Cardiac septum (tissue), 1 donor: ENCODE results near the gene TRAP1. TPM values are rescaled to one million over a fixed set of nuclear protein-coding genes. Genes with fewer than 3 reads are reported as not detected.
A peak's percentile ranks its signal among the peaks of the same experiment; 100 is the strongest.
"Not testable (repeated sequence)": the region's sequence is repeated elsewhere in the genome, so short reads cannot be mapped to it uniquely, and the experiment has no call there.

Source experiments
- DNase-seq: peaks from one replicate; pipeline ENCODE4 v3.0.0-alpha.2; 2020; ENCODE audit warnings: low spot score
- intact Hi-C: fragments of 100-400 bp; cut with DNase I; formaldehyde crosslinking; loops from one replicate; pipeline ENCODE4 v1.14.0; 2022
- total RNA-seq: library from RNA; stranded (reverse); fragmentation: NEBNext Ultra II Directional; extraction: Animal tissue kit (Norgen Biotek cat#: 25700); gene quantifications from one replicate; pipeline ENCODE4 v1.2.1, GENCODE V29; 2021
- donor health status: DM: no; HTN: no; CAD: no.

The TRAP1 gene
- total RNA-seq, 1 donor from 2014 or later, result 78.6 TPM

DNA sequence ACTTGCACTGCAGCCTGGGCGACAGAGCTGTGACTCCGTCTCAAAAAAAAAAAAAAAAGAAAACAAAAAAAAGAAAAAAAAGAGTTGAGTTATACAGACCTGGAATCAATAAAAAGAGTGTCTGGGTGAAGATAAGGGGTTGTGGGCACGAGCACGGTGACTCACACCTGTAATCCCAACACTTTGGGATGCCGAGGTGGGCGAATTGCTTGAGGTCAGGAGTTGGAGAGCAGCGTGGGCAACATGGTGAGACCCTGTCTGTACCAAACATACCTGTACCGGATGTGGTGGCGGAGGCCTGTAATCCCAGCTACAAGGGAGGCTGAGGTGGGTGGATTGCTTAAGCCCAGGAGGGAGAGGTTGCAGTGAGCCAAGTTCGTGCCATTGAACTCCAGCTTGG lies 1.3 kb upstream of the TRAP1 start:
- intact Hi-C loops, result loop anchor here (5.0 kb wide), 1 partner anchor 164 kb away; the partner anchor contains the start of gene CREBBP
- DNase-seq, result no peak

DNA sequence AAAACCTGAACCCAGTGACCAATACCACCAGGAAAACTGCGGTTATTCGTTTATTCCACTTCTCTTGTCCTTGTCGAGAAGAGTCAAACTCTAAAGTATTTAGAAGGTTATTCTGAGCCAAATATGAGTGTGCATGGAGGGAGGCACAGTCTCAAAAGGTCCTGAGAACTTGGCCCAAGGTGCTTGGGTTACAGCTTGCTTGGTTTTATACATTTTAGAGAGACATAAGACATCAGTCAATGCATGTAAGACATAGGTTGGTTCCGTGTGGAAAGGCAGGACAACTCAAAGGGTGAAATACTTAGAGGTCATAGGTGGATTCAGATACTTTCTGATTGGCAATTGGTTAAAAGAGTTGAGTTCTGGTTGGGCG lies 681 bp upstream of the TRAP1 start:
- DNase-seq, result no peak
- intact Hi-C loops, result loop anchor here (5.0 kb wide), 1 partner anchor 164 kb away; the partner anchor contains the start of gene CREBBP

DNA sequence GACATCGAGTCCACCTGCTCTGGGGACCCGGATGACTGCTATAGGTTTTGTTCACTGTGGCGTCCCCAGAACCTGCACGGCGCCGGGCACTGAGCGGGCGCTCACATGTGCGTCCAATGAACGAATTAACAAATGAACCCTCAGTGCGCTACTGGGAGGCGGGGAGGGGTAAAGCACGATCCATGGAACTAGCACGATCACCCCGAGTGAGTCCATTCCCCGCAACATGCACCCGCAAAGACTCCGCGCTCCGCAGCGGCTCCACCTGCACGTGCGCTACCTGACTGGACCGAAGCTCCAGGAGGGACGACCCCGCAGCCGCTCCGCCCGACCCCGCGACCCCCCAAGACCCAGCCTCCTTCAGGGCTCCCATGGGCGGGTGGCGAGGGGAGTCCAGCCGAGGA lies 491 bp downstream of the TRAP1 start:
- intact Hi-C loops, result loop anchor here (5.0 kb wide), 1 partner anchor 165 kb away; the partner anchor contains the start of gene CREBBP
- DNase-seq, result no peak

DNA sequence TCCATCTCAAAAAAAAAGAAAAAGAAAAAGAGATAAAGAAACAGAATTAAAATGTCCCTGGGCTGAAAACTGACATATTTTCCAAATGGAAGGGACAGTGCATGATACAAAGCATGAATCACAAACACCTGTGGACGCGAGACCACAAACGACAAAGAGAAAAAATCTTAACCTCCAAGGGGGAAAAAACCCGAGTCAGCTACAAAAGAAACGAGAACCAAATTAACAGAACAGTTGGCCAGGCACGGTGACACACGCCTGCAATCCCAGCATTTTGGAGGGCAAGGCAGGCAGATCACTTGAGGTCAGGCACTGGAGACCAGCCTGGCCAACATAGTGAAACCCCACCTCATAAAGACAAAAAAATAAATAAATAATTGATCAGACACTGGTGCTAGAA lies 1.9 kb downstream of the TRAP1 start:
- DNase-seq, result no peak
- intact Hi-C loops, result loop anchor here (5.0 kb wide), 1 partner anchor 167 kb away; the partner anchor contains the start of gene CREBBP

DNA sequence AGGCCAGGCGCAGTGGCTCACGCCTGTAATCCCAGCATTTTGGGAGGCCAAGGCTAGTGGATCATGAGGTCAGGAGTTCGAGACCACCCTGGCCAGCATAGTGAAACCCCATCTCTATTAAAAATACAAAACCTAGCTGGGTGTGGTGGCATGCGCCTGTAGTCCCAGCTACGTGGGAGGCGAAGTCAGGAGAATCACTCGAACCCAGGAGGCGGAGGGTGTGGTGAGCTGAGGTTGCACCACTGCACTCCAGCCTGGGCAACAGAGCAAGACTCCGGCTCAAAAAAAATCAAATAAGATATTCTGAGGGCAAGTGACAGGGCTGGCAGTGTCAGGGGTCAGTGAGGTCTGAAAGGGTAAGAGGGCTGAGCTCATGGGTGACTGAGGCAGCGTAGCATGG lies 2.9 kb downstream of the TRAP1 start:
- intact Hi-C loops, DNase-seq: not testable (repeated sequence)

DNA sequence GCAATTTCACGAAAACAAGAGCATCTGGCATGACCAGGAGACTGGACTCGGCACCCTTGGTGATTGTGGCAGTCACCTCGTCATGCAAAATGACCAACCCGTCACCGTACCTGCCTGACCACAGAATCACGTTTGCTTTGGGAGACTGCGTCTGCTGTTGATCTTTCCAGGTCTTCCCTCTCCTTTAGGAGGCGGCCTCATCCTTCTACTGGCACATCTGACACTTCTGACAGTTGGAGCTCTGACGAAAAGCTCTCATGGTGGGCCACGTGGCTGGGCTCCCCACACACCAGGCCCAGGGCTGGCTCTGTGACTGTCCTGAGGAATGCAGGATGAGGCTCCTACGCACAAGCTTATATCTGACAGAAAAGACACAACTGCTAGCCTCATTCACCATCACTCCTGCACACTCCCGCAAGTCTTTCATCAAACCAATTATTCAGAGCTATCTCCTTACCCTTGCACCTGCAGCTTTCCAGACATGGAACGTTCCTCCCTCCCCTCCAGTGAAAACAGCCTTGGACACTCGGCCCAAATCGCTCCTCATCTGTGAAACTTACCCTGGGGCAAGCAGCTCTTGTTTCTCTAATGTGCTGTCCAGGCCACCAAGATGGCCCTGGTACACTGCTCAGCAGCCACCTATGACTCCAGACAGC lies 3.6 kb downstream of the TRAP1 start:
- intact Hi-C loops, result no loop called here
- DNase-seq, result no peak

DNA sequence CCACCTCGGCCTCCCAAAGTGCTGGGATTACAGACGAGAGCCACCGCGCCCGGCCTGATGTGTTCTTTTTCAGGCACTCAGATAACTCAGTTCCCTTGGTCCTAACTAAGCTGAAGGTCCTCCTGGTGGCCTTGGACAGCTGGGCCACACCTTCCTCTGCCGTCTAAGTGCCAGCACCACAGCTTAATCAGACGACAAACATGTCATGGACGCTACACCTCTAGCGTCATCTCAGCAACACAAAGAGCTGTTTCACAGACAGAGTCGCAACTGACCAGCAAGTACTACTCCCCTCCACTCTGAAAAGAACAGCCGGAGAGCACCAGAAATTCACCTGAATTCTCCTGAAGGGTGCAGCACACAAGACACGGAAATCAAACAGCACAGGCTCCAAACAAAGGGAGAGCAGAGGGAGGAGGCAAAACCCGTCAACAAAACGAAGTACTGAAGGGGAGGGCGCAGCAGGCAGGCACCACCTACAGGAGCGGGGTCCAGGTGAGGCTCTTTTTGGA lies 4.4 kb downstream of the TRAP1 start:
- DNase-seq, result no peak
- intact Hi-C loops, result no loop called here

DNA sequence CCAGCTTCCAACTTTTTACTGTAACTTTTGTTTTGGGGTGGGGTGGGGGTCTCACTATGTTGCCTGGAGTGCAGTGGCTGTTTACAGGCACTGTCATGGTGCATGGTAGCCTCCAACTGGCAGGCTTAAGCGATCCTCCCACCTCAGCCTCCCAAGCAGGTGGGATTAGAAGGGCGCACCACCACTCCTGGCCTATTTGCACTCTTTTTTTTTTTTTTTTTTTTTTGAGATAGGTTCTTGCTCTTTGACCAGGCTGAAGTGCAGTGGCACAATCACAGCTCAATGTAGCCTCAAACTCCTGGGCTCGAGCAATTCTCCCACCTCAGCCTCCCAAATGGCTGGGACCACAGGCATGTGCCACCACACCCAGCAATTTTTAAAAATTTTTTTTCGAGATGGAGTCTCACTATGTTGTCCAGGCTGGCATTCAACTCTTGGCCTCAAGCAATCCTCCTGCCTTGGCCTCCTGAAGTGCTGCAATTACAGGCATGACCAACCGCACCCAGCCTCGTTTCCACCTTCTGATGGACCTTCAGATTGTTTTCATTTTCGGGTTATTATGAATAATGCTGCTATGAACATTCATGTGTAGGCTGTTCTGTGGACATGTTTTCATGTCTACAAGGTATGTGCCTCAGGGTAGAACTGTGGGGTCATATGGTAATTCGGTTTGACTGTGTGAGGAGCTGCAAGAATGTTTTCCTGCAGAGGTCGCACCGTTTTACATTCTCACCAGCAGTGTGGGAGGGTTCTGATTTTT lies 10.9 kb downstream of the TRAP1 start:
- intact Hi-C loops, result no loop called here
- DNase-seq, result no peak

DNA sequence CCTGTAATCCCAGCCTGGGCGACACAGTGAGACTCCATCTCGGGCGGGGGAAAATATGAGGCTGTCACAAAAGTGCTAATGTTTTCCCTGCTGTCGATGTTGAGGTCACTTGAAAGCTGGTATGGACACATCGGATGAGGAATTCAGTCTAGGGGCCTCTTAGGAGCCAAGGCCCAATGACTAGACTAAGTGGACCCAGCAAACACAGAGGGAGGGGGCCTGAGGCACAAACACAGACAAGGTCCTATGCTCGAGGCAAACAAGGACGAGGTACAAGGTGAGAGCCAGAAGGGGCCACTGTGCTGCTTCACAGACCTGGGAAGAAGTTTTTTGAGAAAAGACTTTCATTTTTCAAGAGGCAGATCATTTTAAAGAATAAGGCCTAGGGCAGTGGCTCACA lies 15.2 kb downstream of the TRAP1 start:
- intact Hi-C loops, result no loop called here

DNA sequence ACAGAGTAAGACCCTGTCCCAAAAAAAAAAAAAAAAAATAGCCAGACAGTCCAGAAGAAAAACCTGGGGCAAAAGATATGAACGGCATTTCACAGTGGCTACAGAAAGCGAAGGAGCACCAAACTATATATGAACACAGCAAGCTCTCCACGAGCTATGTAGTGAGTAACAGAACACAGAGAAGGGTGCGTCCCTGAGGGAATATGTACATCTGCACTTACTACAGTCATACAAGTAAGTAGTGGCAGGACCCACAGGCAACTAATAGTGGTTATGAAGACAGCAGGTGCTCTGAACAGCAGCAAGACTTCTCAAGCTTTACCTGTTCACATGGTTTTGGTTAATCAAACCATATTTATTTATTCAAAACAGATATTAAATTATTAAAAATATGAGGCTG lies 15.8 kb downstream of the TRAP1 start:
- no peak for DNase-seq
- intact Hi-C loops, result no loop called here

More for the DNA sequence above, 15.2 kb downstream of the TRAP1 start:
- no peak for DNase-seq

DNA sequence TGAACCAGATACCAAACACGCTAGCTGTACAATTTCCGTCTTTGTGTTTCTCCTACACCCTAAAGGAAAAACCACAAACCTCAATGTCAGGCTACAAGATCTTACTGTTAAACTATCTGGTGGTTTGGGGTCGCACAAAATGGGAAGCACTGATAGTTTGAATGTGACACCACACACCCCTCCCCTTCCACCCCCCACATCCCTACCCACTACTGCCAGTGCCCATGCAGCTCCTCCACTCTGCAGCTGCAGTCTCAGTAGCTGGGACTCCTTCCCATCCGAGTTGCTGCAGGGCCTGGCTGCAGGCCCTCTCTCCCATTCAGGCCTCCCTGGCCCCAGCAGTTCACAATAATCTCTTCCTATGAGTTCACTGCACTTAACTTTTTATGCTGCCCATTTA lies 18.4 kb downstream of the TRAP1 start:
- DNase-seq, result no peak
- intact Hi-C loops, result no loop called here

DNA sequence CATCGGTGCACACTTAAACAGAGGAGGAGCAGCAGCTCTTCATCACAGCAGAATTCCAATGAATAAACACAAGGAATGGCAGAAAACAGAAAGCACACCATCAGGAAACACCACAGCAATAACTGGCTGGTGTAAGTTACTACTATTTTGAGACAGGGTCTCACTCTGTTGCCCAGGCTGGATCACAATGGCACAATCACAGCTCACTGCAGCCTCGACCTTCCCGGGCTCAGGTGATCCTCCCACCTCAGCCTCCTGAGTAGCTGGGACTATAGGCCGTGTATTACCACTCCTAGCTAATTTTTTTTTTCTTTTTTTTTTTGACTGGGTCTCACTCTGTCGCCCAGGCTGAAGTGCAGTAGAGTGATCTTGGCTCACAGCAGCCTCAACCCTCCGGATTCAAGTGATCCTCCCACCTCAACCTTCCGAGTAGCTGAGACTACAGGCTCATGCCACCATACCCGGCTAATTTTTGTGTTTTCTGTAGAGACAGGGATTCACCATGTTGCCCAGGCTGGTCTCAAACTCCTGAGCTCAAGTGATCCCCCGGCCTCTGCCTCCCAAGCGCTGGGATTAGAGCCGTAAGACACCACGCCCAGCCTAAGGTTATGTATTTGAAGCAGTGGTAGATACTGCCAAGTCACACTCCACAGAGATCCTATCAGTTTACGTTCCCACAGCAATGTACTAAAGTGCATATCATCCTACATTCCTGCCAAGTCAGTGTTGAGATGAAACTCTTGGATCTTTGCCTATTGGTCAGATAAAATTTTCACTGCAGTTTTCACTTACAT lies 20.7 kb downstream of the TRAP1 start:
- DNase-seq, result no peak
- intact Hi-C loops, result no loop called here

DNA sequence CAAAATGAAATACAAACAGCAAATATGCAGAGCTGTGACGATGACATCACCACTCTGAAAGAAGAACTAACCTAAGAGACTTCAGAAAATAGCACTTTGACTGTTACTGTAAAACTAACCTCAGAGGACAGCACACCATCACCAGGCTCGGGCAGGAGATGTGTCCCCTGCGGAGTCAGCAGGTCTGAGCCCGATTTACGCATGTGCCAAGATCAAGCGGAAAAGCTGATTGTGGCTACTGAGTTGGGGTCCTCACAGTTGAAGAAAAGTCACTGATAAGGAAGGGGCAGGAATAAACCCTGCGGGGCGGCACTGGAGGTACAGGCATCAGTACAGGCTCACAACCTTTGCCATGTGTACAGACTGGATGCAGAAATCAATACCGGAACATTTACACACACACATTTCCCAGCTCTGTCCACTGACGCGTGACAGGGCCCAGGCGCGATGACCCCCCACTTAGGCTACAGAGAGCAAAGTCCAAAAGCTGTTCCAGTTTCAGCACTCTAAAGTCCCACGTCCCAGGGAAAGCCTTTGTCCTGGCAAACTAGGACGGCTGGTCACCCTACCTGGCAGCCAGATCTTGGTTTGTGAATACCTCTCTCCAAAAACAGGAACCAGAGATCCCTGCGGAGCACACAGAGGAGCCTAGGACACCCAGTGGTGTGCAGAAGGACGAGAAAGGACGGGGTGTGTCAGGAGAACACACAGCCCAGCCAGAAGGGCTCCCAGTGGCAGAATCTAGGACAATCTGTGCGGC lies 21.5 kb downstream of the TRAP1 start:
- intact Hi-C loops, result no loop called here
- no peak for DNase-seq

DNA sequence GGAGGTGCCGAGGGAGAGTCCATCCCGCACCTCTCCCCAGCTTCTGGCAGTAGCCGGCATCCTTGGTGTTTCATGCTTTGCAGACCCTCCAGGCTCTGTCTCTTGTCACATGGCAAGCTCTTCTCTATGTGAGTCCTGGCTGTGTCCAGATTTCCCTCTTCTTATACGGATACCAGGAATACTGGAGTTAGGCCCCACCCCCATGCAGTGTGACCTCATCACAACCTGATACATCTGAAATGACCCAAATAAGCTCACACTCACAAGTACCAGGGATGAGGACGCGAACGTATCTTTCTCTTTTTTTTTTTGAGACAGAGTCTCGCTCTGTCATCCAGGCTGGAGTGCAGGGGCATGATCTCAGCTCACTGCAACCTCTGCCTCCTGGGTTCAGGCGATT lies 23.3 kb downstream of the TRAP1 start:
- no peak for DNase-seq
- intact Hi-C loops, result no loop called here

DNA sequence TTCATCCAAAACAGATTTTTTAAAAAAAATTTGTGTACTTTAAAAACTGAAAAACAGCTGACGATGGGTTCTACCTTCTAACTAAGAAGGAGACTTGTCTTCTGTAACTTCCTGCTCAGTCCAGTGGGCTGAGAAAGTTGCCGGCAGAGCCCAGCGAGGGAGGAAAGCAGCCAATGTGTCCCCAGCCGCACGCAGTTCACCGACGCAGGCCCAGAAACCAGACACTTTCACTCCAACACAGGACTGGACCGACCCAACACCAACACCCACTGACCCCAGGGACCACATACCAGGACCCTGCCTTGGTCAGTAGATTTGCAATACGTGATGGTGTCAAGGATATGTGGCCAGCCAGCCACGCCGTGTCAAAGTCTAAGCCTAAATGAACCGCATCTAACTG lies 25.6 kb downstream of the TRAP1 start:
- intact Hi-C loops, result loop anchor here (1.0 kb wide), 1 partner anchor 188 kb away; no protein-coding TSS in a partner anchor
- no peak for DNase-seq

DNA sequence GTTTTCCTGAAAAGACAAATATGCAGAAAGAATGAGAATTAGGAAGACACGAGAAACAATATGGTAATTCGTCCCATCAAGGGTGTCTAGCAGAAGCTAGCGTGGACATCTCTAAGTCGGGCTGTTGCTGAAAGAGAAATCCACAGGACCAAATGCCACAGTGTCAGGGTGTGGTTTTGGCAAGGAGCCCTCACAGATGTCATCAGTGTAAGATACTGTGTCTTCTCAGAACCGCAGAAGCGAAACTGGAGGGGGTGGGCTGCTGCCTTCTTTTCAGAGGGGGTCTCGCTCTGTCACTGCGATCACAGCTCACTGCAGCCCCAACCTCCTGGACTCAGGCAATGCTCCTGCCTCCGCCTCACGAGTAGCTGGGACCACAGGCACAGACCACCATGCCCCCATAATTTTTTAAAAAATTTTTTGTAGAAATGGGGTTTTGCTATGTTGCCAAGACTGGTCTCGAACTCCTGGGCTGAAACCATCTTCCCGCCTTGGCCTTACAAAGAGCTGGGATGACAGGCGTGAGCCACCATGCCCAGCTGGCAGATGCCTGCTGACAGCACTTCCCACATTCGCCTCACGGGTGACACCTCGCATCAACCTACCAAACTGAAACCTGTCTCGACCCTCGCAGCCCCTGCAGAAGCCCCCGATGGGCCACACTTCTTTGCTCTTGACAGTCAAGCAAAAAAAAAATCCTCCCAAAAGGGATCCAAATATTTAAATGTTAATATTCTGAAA lies 26.2 kb downstream of the TRAP1 start:
- DNase-seq, result peak; percentile 68
- intact Hi-C loops, result loop anchor here (1.0 kb wide), 1 partner anchor 188 kb away; no protein-coding TSS in a partner anchor

DNA sequence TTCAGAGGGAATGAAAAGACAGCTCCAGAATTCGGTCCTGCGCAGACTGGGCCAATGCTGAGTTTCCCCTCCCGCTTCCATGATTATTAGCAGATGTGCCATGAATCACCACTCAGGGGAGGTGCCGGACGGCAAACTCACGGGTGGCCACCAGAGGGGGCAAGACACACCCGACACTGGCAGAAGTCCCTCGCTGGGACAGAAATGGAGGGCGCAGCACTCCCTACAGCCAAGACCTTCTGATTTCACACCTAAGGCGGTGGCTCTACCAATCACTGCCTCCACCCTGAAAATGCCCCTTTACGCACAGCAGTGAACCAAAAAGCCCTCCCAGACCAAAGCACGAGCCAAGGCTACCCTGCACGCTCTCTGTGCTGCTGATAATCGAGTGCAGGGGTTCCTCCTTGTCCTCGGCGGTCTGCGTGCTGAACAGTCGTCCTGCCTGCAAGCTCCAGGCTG lies 26.8 kb downstream of the TRAP1 start:
- peak; percentile 95 for DNase-seq
- intact Hi-C loops, result no loop called here

DNA sequence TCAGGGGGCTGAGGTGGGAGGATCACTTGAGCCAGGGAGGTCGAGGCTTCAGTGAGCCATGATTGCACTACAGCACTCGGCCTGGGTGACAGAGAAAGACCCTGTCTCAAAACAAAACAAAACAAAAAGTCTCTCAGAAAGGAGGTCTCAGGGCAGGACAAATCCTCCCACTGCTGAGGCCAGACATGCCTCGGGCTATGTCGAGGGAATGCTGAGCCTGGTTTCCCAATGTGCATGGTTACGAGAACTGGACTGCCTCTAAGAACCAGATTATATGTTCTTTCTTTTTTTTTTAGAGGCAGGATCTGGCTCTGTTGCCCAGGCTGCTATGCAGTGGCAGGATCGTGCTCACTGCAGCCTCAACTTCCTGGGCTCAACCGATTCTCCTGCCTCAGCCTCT lies 27.6 kb downstream of the TRAP1 start:
- peak; percentile 17 for DNase-seq
- intact Hi-C loops, result loop anchor here (10.0 kb wide), 1 partner anchor 165 kb away; no protein-coding TSS in a partner anchor
